Naive thymus-derived CD8-positive, alpha-beta T cell (primary cell): ENCODE results near the gene CD99. TPM values are rescaled to one million over a fixed set of nuclear protein-coding genes. Genes with fewer than 3 reads are reported as not detected.
"Not testable (repeated sequence)": the region's sequence is repeated elsewhere in the genome, so short reads cannot be mapped to it uniquely, and the experiment has no call there.

Source experiments
- ATAC-seq, 2 donors: fragments of 150-1000 bp; cut with Tn5 transposase in 1 of 2; sonication (Bioruptor Pico), chemical (Tn5 transposase) in 1 of 2; 1 replicate in 1 of 2; 2 replicates in 1 of 2; pipeline ENCODE4 v1.10.0; 2021; ENCODE audit warnings: mild to moderate bottlenecking in 2 of 2, moderate library complexity in 2 of 2
- POLR2A ChIA-PET: fragments of 350-600 bp; sonication (Branson Sonifier 250); formaldehyde crosslinking; loops from one replicate; lab custom pipeline; 2021; ENCODE audit warnings: antibody characterized with exemption; lab: Charles Lee
- DNase-seq, 10 donors: peaks; one replicate each; pipeline versions ENCODE4 v3.0.0 to v3.0.0-alpha.2; 2020 to 2022
- H3K27ac Mint-ChIP-seq, 10 donors: one replicate each; pipeline ENCODE4 v1.8.0; 2020 to 2022; ENCODE audit warnings: mild to moderate bottlenecking in 10 of 10, mixed read lengths in 10 of 10, moderate library complexity in 4 of 10, inconsistent platforms in 1 of 10
- H3K27me3 Mint-ChIP-seq, 5 donors: one replicate each; pipeline ENCODE4 v1.8.0; 2021 to 2022; ENCODE audit warnings: mixed read lengths in 5 of 5
- H3K36me3 Mint-ChIP-seq, 3 donors: one replicate each; pipeline ENCODE4 v1.8.0; 2020 to 2022; ENCODE audit warnings: mixed read lengths in 3 of 3, mild to moderate bottlenecking in 2 of 3, inconsistent platforms in 1 of 3
- H3K4me1 Mint-ChIP-seq, 4 donors: one replicate each; pipeline ENCODE4 v1.8.0; 2021 to 2022; ENCODE audit warnings: mixed read lengths in 4 of 4
- H3K4me3 Mint-ChIP-seq, 10 donors: one replicate each; pipeline ENCODE4 v1.8.0; 2020 to 2022; ENCODE audit warnings: mild to moderate bottlenecking in 10 of 10, mixed read lengths in 10 of 10, moderate library complexity in 6 of 10, inconsistent platforms in 1 of 10
- H3K9me3 Mint-ChIP-seq, 9 donors: one replicate each; pipeline ENCODE4 v1.8.0; 2020 to 2022; ENCODE audit warnings: mixed read lengths in 9 of 9, mild to moderate bottlenecking in 3 of 9, inconsistent platforms in 1 of 9, moderate library complexity in 1 of 9
- polyA plus RNA-seq, 3 donors: library from polyadenylated mRNA; unstranded; fragments of 300-500 nt; fragmentation: Illumina TruSeq; gene quantifications; one replicate each; pipeline ENCODE4 v1.2.3, GENCODE V29; 2021
- total RNA-seq, 8 experiments: library from RNA in 2 of 8; stranded (reverse) in 2 of 8; gene quantifications; one replicate each; pipeline ENCODE4 v1.2.3 and lab custom pipeline; 2021 to 2026

Gene CD99
- total and polyA plus RNA-seq, 5 experiments from 2014 or later: 120 to 218 (median 124) TPM

GRCh38 chrX:2658585-2659292, 32.4 kb upstream of the CD99 start:
- H3K4me3 Mint-ChIP-seq: no peak overlapping the region
- peaks cover 0 to 3% (median 1%) of the 10 kb centered on the region in 4 donors for H3K4me1 Mint-ChIP-seq
- H3K9me3 Mint-ChIP-seq: no peaks in the 10 kb centered on the region
- no peaks in the 10 kb centered on the region for H3K27me3 Mint-ChIP-seq
- DNase-seq (no peak), ATAC-seq (no peak)
- POLR2A ChIA-PET: no interaction called here
- H3K27ac Mint-ChIP-seq: peak overlapping the region in 2 of 10 donors; percentile 31 to 55
- H3K36me3 Mint-ChIP-seq: peaks cover 0 to 6% (median 6%) of the 10 kb centered on the region in 3 donors

GRCh38 chrX:2662586-2662985, 28.5 kb upstream of the CD99 start:
- H3K4me1 Mint-ChIP-seq: peaks cover 0 to 6% (median 2%) of the 10 kb centered on the region in 4 donors
- DNase-seq (no peak), ATAC-seq (no peak)
- no peaks in the 10 kb centered on the region for H3K9me3 Mint-ChIP-seq
- POLR2A ChIA-PET: no interaction called here
- H3K36me3 Mint-ChIP-seq: peaks cover 0 to 3% (median 2%) of the 10 kb centered on the region in 3 donors
- H3K27ac Mint-ChIP-seq: no peak overlapping the region
- no peaks in the 10 kb centered on the region for H3K27me3 Mint-ChIP-seq
- no peak overlapping the region for H3K4me3 Mint-ChIP-seq

GRCh38 chrX:2664502-2664901, 26.6 kb upstream of the CD99 start:
- Mint-ChIP-seq H3K4me3 (no peak overlapping the region), H3K27me3 (no peaks in the 10 kb centered on the region)
- POLR2A ChIA-PET: no interaction called here

DNA sequence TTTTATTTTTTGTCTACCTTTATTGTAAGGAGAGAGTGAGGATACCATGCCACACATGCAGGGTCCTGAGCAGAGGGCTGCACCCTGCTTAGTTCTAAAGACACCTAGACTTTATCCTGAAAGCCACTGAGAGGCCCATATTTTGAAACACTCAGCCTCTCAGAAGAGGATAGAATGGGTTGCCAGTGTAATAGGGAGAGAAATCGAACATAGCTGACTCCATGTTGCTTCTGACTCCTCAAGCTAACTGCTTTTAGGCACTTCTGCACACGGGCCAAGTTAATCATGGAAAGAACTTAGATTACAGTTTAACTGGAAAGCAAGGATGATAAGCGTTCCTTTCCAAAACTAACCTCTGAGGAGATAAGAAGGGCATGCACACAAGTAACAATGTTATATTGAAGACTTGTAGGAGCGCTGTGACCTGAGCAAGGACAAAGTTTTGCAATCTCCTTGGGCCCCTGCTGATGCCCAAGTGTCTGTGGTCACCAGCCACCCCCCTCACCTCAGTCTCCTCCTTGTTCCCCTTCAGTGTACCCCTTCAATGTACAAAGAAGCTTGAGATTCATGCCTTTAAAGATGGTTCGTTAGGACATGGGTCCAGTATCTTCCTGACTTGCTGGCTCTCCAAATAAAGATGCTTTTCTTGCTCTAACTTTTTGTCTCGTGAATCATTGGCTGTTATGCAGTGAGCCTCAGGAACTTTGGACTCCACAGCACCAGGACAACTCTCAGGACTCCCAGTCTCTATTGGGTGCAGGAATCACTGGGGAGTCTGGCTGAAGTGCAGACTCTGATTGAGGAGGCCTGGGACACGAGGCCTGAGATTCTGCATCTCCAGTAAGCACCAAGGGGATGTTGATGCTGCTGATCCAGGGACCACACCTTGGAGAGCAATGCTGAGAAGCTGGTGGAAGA, 25.4 kb upstream of the CD99 start:
- peak overlapping the region in 3 of 10 donors; percentile 6 to 77 (median 28) for H3K27ac Mint-ChIP-seq

More at GRCh38 chrX:2664502-2664901, 26.6 kb upstream of the CD99 start:
- no peaks in the 10 kb centered on the region for H3K9me3 Mint-ChIP-seq
- peaks cover 0 to 6% (median under 1%) of the 10 kb centered on the region in 4 donors for H3K4me1 Mint-ChIP-seq
- ATAC-seq (no peak), DNase-seq (no peak)
- peaks cover 0 to 3% (median 2%) of the 10 kb centered on the region in 3 donors for H3K36me3 Mint-ChIP-seq
- no peak overlapping the region for H3K27ac Mint-ChIP-seq

DNA sequence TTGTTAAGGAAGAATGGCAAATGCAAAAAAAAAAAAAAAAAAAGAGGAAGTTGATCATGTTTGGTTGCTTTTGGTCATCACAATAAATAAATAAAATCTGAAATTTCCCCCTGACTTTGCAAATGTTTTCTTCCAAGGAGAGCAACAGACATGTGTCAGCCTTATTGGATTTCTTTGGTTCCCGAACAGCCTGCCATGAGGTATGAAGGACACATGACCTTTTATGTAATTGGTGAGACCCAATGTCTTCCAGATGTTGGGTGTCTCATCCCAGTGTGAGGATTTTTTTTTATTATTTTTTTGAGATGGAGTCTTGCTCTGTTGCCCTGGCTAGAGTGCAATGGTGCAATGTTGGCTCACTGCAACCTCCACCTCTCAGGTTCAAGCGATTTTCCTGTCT, 24.6 kb upstream of the CD99 start:
- DNase-seq (no peak), ATAC-seq (no peak)
- POLR2A ChIA-PET: no interaction called here
- Mint-ChIP-seq H3K27ac (no peak overlapping the region), H3K4me1 (peaks cover 0 to 4% (median 0%) of the 10 kb centered on the region in 4 donors), H3K4me3 (no peak overlapping the region), H3K27me3 (no peaks in the 10 kb centered on the region), H3K9me3 (no peaks in the 10 kb centered on the region), H3K36me3 (no peaks in the 10 kb centered on the region)

More for the DNA sequence above, 25.4 kb upstream of the CD99 start:
- POLR2A ChIA-PET: no interaction called here
- Mint-ChIP-seq H3K27me3 (no peaks in the 10 kb centered on the region), H3K36me3 (peaks cover 0 to 2% (median 2%) of the 10 kb centered on the region in 3 donors), H3K4me3 (no peak overlapping the region), H3K9me3 (no peaks in the 10 kb centered on the region), H3K4me1 (peaks cover 0 to 4% (median 0%) of the 10 kb centered on the region in 4 donors)
- ATAC-seq: no peak
- no peak for DNase-seq

DNA sequence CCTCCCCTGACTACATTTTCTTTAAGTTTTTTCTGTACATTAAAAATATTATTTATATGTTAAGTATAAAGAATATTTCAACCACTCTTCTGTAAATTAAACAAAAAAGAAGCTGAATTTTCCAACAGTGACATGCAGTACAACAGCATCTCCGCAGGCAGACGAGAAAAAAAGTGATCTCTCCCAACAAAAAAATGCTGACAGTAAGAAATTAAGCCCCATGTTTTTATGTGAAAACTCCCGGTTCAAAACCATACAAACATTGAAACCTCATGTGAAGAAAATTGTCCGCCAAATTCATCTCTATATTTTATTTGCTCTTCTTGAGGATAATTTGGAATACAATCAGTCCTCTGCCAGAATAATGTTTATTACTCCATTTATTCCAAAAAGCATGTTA, 20.1 kb upstream of the CD99 start:
- H3K4me1 Mint-ChIP-seq: no peaks in the 10 kb centered on the region
- H3K4me3 Mint-ChIP-seq: no peak overlapping the region
- H3K27ac Mint-ChIP-seq: no peak overlapping the region
- peaks cover 0 to 2% (median 0%) of the 10 kb centered on the region in 9 donors for H3K9me3 Mint-ChIP-seq
- POLR2A ChIA-PET: no interaction called here
- no peaks in the 10 kb centered on the region for H3K27me3 Mint-ChIP-seq
- no peak for ATAC-seq
- DNase-seq: no peak
- H3K36me3 Mint-ChIP-seq: no peaks in the 10 kb centered on the region

GRCh38 chrX:2672084-2672483, 19.0 kb upstream of the CD99 start:
- POLR2A ChIA-PET: no interaction called here
- Mint-ChIP-seq H3K27ac (no peak overlapping the region), H3K36me3 (no peaks in the 10 kb centered on the region), H3K27me3 (peaks cover 0 to 1% (median 0%) of the 10 kb centered on the region in 5 donors), H3K9me3 (peaks cover 0 to 2% (median 0%) of the 10 kb centered on the region in 9 donors), H3K4me1 (no peaks in the 10 kb centered on the region), H3K4me3 (no peak overlapping the region)
- no peak for DNase-seq
- ATAC-seq: no peak

GRCh38 chrX:2673611-2674010, 17.5 kb upstream of the CD99 start:
- H3K4me3 Mint-ChIP-seq: no peak overlapping the region
- POLR2A ChIA-PET: no interaction called here
- peaks cover 0 to 2% (median 0%) of the 10 kb centered on the region in 9 donors for H3K9me3 Mint-ChIP-seq
- H3K27me3 Mint-ChIP-seq: peaks cover 0 to 5% (median 0%) of the 10 kb centered on the region in 5 donors
- ATAC-seq (no peak), DNase-seq (no peak)
- peaks cover 0 to 3% (median 0%) of the 10 kb centered on the region in 4 donors for H3K4me1 Mint-ChIP-seq
- H3K27ac Mint-ChIP-seq: no peak overlapping the region
- H3K36me3 Mint-ChIP-seq: no peaks in the 10 kb centered on the region

GRCh38 chrX:2675657-2676200, 15.4 kb upstream of the CD99 start:
- H3K4me3 Mint-ChIP-seq, H3K27ac Mint-ChIP-seq, DNase-seq, H3K9me3 Mint-ChIP-seq, POLR2A ChIA-PET, H3K36me3 Mint-ChIP-seq, H3K27me3 Mint-ChIP-seq, H3K4me1 Mint-ChIP-seq, ATAC-seq: not testable (repeated sequence)

- H3K4me3 Mint-ChIP-seq: no peak overlapping the region
Measured at GRCh38 chrX:2676794-2677675, 14.1 kb upstream of the CD99 start.

DNA sequence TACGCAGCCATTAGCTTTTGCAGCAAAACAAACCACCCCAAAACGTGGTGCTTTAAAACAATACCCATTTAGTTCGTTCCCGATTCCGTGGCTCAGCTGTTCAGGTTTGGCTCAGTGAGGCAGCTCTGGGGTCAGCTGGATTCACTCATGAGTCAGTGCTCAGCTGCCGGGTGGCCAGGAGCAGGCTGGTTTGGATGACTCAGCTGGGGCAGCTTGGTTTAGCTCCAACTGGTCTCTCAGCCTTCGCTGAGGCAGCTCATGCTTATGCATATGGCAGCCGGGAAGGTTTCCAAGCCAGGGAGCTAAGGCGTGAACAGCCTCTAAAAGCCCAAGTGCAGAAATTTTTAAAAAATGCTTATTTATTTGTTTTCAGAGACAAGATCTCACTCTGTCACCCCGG, 13.3 kb upstream of the CD99 start:
- POLR2A ChIA-PET: no interaction called here
- Mint-ChIP-seq H3K9me3 (peaks cover 0 to 2% (median 0%) of the 10 kb centered on the region in 9 donors), H3K27ac (no peak overlapping the region), H3K27me3 (peaks cover 0 to 5% (median 0%) of the 10 kb centered on the region in 5 donors), H3K4me3 (no peak overlapping the region), H3K36me3 (no peaks in the 10 kb centered on the region), H3K4me1 (peaks cover 0 to 3% (median 0%) of the 10 kb centered on the region in 4 donors)
- DNase-seq (no peak), ATAC-seq (no peak)

More at GRCh38 chrX:2676794-2677675, 14.1 kb upstream of the CD99 start:
- Mint-ChIP-seq H3K9me3 (peaks cover 0 to 2% (median 0%) of the 10 kb centered on the region in 9 donors), H3K27me3 (peaks cover 0 to 5% (median 0%) of the 10 kb centered on the region in 5 donors), H3K27ac (no peak overlapping the region), H3K4me1 (peaks cover 0 to 3% (median 0%) of the 10 kb centered on the region in 4 donors), H3K36me3 (no peaks in the 10 kb centered on the region)
- ATAC-seq (no peak), DNase-seq (no peak)
- POLR2A ChIA-PET: no interaction called here

GRCh38 chrX:2678583-2678982, 12.5 kb upstream of the CD99 start:
- peaks cover 0 to 5% (median 0%) of the 10 kb centered on the region in 5 donors for H3K27me3 Mint-ChIP-seq
- no peak overlapping the region for H3K4me3 Mint-ChIP-seq
- ATAC-seq: no peak
- H3K9me3 Mint-ChIP-seq: peaks cover 0 to 2% (median 0%) of the 10 kb centered on the region in 9 donors
- no peak for DNase-seq
- peaks cover 0 to 3% (median 0%) of the 10 kb centered on the region in 4 donors for H3K4me1 Mint-ChIP-seq
- no peak overlapping the region for H3K27ac Mint-ChIP-seq
- H3K36me3 Mint-ChIP-seq: no peaks in the 10 kb centered on the region
- POLR2A ChIA-PET: no interaction called here
